HG02884 (cell line): ENCODE measurements around the gene SLC5A2.
"Not testable (repeated sequence)": the region's sequence is repeated elsewhere in the genome, so short reads cannot be mapped to it uniquely, and the experiment has no call there.

Source experiments
- ATAC-seq: cut with Tn5 transposase; IDR thresholded peaks from one replicate; pipeline ENCODE4 v1.9.1; 2021; ENCODE audit warnings: mild to moderate bottlenecking, moderate library complexity; ENCODE audit not compliant: unreplicated experiment

SLC5A2 gene

GRCh38 chr16:31483081-31483480, at the start of gene SLC5A2:
Gene SLC5A2, plus strand, starts transcription at chr16:31483123. Its CDS starts 14 bp downstream, at chr16:31483137.
- no peak for ATAC-seq

DNA sequence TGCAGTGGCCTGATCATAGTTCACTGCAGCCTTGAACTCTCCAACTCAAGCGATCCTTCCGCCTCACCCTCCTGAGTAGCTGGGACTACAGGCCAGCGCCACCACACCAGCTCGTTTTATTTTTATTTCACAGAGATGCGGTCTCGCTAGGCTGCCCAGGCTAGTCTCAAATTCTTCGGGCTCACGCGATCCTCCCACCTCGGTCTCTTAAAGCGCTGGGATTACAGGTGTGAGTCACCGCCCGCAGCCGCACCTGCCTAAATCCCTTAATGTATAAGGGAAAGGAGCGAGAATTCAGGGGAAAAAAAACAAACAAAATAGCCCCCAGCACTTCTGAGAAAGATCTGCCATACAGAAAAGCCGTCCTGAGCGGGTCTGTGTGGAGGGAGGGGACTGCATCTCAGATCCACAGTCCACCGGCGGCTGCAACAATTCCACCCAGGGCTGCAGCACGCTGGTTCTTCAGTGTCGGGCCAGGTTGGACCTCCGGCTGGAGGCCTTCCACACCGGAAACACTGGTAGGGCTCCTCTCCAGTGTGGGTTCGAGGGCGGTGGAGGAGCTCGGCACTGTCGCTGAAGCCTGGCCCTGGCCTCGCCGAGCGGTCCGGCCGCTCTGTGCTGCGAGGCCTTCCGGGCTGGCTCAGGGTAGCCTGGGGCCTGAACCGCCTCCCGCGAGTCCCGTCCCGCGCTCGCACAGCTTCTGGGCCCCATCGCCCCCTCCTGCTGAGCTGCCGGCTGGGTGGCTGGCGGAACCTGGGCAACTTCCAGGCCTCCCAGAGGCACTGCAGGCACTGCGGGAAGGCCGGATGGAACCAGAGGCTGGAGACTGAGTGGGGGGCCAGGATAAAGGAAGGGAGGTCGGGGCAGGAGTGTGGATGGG, 47.3 kb upstream of the SLC5A2 start:
- ATAC-seq = no peak

GRCh38 chr16:31436221-31437045, 46.5 kb upstream of the SLC5A2 start:
- no peak for ATAC-seq

DNA sequence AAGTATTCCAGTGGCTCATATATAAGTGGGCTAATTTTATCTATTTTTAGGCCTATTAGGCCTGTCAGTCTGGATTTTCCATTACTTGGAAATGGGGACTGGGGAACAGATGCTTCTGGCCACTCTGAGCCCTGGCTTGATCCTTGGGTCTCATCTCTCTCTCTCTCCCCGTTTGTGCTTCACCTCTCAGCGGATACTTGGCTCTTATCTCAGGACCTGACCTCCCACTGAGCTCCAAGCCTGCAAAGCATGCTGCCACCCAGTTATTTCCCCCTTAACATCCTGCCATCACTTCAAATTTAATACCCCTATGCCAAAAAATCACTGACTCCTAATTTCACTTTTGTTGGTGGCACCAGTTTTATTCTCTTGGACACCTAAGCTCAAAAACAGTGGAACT, 44.5 kb upstream of the SLC5A2 start:
- ATAC-seq = no peak

DNA sequence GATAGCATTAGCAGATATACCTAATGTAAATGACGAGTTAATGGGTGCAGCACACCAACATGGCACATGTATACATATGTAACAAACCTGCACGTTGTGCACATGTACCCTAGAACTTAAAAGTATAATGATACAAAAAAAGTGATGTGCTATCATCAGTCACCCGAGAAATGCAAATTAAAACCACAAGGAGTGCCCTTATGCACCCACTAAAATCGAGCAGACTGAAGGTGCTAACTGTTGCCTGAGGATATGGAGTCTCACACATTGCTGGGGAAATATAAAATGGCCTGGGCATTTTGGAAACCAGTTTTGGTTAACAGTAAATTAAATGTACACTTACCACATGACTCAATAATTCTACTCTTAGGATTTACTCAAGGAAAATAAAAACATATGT, 43.9 kb upstream of the SLC5A2 start:
- ATAC-seq = not testable (repeated sequence)

DNA sequence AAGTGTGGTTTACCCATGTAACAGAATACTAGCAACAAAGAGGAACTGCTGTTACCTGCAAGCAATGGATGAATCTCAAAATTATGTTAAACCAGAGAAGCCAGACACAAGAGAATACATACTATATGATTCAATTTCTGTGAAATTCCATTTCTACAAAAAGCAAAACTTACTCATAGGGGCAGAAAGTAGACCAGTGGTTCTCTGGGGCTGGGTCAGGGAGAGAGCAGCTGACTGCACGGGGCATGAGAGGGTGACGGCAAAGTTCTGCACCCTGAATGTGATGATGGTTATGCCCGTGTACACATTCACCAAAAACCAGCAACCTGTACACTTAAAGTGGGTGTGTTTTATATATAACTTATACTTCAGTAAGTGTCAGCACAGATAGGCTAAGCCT, 43.4 kb upstream of the SLC5A2 start:
- ATAC-seq = no peak

DNA sequence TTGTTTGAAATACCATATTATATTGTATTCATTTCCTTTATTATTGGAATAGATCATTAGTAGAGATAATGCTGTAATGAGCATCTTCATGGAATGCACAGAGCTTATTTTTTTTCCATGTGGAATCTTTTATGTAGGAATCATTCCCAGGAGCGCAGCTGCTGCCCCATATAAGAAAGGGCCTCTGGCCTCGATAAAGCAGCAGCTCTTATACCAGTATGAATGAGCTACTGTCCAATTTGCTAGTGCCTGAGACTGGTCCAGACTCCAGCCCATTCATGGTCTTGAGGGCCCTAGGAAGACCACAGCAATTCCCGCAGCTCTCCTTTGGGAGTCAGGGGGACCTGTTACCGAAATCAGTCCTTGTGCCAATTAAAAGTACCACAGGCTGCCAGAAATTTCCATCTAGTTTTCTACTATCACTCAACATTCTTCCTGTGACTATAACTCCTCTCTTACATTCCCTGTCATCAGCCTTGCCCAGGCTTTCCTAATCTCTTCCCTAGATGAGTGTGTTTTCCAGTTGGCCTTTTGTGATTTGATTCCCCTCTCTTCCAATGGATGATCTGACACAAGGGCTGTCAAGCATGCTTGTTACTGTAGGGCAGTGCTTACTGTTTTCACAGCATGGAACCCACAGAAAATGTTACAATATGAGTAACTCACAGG, 42.3 kb upstream of the SLC5A2 start:
- no peak for ATAC-seq

DNA sequence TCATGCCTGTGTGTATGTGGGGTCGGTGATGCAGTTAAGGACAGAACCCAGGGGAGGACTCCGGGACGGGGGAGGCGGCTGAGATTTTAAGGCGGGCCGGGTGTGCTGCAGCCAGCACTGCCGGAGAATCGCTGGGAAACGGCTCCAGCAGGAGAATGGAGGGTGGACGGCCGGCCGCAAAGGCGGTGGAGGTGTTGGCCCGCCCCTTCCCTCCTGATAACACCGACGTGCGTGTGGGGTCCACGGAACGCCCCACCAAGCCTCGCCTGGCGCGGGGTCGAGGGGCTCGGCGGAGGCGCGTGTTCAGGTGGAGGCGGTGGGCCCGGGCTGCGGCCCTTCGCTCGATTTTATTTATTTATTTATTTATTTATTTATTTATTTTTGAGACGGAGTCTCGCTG, 41.0 kb upstream of the SLC5A2 start:
- no peak for ATAC-seq

DNA sequence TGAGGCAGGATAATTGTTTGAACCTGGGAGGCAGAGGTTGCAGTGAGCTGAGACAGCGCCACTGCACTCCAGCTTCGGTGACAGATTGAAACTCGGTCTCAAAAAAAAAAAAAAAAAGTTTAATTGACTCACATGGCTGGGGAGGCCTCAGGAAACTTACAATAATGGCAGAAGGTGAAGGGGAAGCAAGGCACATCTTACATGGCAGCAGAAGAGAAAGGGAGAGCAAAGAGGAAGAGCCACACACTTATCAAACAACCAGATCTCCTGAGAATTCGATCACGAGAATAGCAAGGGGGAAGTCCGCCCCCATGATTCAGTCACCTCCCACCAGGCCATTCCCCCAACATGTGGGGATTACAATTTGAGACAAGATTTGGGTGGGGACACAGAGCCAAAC, 37.0 kb upstream of the SLC5A2 start:
- not testable (repeated sequence) for ATAC-seq

DNA sequence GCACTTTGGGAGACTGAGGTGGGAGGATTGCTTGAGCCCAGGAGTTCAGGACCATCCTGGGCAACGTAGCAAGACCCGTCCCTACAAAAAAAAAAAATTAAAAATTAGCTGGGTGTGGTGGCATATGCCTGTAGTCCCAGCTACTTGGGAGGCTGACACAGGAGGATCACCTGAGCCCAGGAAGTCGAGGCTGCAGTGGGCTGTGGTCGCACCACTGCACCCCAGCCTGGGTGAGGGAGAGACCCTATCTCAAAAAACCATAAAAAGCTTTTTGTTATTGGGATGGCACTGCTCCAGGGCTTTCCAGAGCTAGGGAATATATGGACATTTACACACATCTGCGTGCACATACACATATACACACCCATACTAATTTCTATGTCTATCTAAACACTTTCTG, 31.7 kb upstream of the SLC5A2 start:
- no peak for ATAC-seq

GRCh38 chr16:31451681-31452351, 31.1 kb upstream of the SLC5A2 start:
- ATAC-seq = peak; percentile 51

DNA sequence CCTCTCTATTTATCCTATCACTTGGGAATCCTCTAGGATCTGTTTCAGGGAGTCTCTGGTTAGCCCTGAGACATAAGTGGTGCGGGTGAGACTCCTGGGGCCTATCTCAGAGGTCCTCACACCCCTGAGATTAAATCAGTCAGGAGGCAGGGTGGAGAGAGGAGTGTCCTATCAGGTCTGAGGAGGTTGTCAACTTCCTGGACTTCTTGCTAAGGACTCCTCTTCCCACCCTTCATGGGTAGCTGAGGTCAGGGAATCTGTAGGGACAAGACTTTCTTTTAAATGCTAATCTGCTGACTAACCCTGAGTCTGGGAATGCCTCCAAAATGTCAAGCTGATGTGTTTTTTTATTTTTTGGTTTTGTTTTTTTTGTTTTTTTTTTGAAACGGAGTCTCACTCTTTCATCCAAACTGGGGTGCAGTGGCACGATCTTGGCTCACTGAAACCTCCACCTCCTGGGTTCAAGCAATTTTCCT, 30.3 kb upstream of the SLC5A2 start:
- ATAC-seq = no peak

- no peak for ATAC-seq
Observed at GRCh38 chr16:31453255-31454204, 29.4 kb upstream of the SLC5A2 start.

DNA sequence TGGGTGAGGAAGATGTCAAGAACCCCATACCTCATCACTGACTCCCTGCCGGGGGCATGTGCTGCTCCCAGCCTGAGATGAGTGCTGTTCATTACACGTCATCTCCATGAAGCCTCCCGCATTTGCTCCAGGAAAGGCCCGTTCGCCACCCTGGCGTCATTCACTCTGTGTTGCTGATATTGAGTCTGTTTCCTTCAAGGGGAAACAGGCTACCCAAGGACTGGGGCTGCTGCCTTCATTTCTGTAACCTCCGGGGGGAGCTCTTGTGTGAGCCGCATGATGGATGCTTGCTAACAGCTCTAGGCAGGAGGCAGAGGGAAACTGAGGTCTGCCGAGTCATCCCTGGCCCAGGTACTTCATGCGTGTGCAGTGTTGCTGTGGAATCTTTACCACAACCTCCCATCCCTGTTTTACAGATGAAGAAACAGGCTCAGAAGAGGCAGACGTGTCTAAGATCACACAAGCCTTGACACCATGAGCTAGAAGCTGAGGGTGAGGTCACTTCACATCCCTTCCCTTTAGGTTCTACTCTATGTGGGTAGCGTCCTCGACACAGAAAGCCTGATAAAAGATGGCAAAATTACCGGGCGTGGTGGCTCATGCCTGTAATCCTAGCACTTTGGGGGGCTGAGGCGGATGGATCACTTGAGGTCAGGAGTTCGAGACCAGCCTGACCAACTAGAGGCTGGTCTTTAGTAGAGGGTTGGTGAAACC, 27.2 kb upstream of the SLC5A2 start:
- no peak for ATAC-seq

DNA sequence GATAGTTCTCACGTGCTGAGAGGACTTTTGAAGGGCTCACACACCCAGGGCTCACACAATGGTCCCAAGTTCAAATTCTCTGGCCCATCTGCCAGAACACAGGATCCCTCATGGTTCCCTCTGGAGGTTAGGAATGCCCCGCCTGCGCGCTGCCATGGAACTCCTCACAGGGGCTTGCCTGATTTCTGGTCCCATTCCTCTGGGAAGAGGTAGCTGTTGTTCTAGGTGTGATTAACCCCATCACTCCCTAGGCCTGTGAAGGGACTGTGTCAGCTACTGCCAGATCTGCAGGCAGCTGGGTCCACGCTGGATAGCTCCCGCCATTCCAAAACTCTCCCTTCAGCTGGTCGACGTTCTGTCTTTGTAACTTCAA, 25.9 kb upstream of the SLC5A2 start:
- ATAC-seq = no peak

DNA sequence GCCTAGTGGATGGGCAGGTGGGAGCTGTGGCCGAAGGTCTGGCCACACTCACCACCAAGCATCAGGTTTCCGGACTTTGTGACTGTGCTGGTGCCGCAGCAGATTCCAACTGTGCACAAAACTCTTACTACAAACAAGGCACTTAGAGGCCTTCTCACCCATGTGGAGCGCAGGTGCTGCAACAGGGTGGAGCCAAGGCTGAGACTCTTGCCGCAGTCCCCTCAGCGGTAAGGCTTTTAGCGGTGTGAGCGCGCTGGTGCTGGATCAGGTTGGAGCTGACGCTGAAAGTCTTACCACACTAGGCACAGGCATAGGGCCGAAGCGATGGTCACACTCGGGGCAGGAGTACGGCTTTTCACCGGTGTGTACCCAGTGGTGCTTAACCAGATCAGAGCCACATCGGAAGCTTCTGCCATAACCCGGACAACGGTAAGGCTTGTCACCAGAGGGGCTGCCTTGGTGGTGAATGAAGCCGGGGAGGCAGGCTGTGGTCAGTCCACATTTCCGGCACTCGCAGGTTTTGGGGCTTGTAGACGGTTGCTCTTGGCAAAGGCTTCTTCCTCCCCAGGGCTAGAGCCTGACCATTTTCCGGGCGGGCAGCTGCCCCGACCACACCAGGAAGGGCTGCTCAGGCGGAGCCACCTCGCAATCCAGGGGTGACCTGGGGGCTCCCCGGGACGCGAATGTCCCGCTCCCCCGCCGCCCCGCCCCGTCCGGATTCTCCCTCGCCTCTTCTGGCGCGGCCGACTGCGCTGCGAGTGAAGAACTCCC, 24.7 kb upstream of the SLC5A2 start:
- no peak for ATAC-seq

DNA sequence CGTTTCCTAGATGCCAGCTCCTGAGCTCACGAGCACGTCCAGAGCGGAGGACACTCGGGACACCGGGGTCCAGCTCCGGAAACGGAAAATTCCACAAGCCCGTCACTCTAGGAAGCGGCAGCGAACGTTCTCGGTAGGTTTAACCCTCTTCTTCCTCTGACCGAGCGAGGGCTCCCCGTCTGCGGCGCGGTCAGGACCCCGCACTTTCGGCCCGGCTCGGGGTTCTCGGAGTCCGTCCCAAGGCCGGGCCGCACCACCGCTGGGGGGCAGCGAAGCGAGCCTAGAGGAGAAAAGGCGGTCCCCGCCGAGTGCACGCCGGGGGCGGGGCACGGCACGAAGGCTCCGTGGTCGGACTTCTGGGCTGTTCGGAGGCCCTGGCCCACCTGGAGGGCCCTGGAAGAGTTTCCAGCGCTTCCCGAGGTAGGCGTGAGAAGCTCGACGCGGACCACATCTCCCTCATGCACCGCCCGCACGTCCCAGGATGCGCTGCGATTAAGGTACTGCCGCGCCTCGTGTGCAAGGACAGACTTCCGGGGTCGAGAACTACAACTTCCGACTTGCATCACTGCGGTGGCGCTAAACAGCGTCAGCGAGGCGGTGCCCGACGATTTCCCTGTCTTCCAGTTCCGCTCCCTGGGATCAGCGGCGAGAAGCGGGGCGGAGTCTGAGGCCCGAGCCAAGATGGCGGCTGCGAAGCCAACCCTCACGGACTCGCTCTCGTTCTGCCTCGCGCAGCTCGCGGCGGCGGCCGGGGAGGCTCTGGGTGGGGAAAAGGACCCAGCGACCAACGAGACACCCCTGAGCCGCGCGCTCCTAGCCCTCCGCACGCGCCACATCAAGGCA, 23.9 kb upstream of the SLC5A2 start, which contains the start of gene ARMC5:
ARMC5 (plus strand) TSS at position 658 of the 843 bp plus-strand sequence; CDS start at position 682, 24 bp downstream.
- peak; percentile 73 for ATAC-seq
